Activated T-helper 1 cell treated with Interleukin-2 at 50 U/mL for 16 hours (primary cell): Measurements from ENCODE around the gene HCN4.
"Not testable (repeated sequence)": the region's sequence is repeated elsewhere in the genome, so short reads cannot be mapped to it uniquely, and the experiment has no call there.

Experiments
- DNase-seq: peaks from one replicate; pipeline ENCODE4 v3.0.0-alpha.2; 2020; ENCODE audit warnings: low read depth

HCN4 gene

DNA sequence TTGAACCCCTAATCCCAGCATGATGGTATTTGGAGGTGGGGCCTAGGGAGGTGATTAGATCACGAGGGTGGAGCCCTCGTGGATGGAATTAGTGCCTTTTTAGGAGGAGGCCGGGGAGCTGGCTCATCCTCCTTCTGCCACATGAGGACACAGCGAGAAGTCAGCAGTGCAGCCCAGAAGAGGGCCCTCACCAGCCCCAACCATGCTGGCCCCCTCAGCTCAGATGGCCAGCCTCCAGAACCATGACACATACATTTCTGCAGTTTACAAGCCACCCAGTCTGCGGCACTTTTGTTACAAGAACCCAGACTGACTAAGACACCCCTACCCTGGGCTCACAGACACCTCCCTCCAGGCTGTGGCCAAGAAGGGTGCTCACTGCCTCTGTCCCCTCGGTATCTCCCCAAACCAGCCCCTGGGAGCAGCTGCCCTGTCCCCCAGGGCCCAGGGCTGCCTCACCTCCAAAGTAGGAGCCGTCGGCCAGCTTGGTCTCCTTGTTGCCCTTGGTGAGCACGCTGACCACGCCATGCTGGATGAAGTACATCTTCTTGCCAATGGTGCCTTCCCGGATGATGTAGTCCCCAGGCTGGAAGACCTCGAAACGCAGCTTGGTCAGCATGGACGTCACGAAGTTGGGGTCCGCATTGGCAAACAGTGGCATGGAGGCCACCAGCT lies 44.1 kb downstream of the HCN4 start:
- DNase-seq: no peak

DNA sequence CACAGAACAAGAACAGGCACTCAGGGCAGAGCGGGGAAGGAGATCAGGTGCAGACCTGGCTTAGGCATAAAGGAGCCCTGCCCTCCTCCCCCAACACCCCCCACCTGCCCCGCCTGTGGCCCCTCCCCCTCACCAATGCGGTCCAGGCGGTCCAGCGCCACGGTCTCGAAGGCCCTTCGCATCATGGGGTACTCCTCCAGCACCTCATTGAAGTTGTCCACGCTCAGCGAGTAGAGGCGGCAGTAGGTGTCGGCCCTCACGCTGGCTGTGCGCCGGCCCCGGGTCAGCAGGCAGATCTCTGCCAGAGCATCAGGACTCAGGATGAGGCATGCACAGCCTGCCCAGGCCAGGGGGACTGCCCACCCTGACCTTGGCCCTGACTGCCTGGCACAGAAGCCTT lies 44.8 kb downstream of the HCN4 start:
- DNase-seq: no peak

DNA sequence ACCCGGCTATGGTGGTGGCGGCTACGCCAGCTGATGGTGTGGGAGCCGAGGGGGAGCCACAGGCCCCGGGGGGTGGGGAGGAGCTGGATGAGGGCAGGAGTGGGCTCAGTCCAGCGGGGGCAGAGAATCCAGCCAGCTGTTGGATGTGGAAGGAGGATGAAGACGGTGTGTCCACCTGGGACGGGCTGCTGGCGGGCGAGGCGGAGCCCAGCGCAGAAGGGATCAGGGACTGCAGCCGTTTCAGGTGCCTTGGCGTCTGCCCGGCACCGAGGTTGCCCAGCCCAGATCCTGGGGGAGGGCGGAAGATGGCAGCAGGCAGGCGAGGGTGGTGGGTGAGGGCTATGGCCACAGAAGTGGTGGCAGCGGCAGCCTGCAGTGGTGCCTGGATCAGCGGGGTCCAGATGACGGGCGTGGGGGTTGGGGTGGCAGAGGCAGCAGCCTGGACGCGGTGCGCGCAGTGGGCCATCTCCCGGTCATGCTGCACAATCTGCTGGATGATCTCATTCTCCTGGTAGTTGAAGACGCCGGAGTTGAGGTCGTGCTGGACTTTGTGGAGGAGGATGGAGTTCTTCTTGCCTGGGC lies 45.3 kb downstream of the HCN4 start:
- no peak for DNase-seq

DNA sequence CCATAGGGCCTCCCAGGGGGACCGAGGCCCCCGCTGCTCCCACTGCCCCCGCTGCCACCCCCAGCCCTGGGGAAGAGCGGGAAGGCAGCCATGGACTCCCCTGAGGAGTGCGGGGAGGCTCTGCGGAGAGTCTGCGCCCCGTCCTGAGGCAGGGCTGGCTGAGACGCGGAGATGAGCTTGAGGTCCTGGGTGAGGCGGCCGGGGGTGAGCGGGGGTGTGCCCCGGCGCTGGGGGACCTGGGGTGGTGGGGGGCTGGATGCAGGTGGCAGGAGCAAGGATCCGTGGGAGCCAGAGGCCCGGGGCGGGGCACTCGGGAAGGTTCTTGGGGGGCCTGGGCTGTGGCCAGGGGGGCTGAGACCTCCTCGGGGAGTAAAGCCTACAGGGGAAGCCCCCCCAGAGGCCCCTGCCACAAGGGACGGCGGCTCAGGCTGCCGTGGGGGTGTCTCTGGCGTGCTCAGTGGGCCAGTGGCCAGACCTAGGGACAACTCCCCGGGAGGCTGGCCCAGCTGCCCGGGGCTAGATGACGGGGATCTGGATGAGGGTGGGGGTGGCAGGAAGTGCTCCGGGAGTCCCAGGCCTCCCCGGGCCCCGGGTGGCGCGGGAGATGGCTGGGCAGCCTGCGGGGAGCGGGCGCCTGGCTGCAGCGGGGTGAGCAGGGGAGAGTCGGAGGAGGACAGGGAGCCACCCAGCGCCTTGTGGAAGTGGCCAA lies 45.9 kb downstream of the HCN4 start:
- no peak for DNase-seq

DNA sequence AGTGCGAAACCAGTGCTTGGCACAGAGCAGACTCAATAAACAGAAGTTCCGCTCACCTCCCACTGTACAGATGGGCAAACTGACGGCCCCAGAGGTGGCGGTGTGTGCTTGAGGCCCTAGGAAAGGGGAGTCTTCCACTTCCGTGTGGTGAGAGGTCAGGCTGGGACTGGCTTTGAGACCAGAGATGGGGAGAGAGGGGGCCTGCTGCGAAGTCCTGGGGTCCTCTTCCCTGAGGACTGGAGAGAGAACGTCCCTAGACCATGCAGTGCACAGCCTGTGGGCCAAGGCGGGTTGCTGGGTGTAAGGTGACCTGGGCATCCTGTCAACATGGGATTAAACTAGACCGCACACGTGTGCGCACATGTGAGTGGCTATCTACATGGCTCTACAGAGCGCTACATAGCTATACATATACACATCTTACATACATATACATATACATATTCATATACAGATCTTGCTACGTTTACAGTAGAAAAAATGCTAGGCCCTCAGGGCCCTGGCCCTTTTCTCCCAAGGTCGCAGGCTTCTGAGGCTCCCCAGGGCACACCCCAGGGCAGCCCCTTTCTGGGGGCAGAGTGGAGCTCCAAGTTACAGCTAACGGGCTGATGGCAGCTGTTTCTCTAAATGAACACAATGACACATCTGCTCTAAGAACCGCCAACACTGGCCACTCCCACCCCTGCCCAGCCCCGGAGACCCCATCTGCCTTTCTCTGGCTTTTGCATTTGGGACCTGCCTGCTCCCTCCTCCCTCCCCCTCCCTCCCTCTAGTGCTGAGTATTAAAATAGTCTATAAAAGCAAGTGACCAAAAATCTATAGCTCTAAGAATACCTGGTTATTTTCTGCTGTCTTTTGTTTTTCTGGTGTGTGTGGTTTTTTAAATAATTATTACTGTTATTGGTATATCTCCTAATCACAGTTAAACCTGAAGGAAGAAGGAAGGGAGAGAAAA lies 47.0 kb downstream of the HCN4 start:
- DNase-seq: no peak

DNA sequence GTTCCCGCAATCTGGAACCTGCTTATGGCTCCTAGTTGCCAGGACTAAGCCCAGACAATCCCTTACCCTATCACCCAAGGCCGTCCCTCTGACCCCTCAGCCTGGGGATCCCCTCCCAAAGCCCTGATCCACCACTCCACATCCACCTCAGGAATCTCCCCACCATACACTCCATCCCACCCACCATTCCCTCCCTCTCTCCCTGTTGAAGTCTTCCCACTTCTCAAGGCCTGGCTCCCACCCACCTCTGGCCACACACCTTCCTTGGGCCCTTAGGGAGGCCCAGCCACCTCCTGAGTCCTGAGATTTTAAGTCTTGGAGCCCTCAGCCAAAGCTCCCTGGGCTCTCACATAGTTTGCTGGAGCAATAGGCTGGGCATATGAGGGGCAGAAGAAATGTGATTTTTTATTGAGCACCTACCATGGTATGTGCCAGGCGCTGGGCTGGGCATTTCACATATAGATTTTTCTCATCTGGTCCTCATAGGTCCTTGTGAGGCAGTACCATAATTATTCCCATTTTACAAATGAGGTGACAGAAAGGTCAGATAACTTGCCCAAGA lies 48.1 kb downstream of the HCN4 start:
- DNase-seq: no peak

DNA sequence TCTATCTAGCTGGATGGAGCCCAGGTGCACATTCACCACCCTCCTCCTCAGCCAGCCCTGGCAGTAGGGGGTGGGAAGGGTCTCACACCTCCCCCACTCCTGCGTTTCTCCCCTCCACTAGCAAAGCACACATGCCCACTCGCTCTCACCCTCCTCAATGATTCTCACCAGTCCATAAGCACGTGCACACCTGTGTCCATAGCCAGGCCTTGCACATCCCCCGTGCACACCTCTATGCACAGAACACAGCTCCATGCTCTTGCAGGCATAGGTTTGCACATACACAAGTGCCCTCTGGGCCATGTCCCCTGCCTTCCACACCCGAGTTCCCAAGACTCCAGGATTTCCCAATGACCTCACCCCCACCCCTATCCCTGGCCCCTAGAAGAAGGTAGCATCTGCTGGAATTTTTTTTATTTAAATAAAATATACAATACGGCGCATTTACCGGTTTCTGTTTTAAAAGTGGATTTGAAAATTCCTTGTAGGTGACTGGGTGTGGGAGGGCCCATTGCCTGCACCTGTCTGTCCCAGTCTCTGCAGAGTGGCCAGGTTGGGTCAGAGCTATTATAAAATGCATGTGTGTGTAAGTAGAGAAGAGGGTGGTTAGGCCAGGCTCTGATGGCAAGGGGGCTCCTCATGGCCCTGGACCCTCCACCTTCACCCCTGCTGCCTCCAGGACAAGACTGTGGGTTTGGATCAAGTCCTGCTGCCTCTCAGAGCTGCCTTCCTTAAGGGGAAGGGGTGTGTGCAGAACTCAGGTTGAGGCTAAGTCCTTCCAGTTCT lies 49.1 kb downstream of the HCN4 start:
- no peak for DNase-seq

DNA sequence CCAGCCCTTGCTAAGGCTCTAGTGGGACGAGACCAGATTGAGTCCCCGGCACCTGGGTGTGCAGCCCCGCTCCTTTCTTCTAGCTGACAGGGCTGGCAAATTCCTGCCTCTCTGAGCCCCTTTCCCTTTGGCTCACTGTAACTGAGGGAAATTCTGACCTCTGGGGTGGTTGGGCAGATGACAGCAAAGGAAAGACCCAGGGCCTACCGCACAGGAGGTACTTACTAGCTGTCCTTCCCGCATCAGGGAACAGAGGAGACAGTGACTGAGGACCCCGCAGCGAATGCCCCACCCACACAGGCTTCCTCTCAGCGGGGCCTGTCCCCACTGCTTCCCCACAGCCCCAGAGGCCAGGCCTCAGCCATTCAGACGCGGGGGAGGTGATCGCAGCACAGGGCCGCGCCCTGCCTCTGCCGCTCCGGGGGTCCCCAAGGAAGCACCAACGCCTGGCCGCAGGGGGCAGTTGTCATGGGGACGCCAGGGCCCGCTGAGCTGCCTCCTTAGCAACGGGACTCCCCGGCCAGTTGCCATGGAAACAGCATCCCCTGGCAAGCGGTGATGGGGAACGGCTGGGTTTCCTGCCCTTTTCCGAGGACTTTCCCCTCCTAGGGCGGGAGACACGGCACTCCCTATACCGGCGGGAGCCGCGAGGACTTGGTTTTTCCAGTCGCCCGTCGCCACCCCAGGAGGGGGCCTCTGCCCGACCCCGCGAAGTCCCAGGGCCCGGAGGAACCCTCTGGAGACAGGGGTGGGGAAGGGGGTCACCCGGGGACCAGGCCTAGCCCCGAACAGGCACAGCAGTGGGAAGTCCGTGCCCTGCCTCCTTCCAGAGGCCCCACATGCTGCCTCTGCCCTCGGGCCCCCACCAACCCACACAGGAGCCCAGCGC lies 50.1 kb downstream of the HCN4 start:
- DNase-seq: no peak

DNA sequence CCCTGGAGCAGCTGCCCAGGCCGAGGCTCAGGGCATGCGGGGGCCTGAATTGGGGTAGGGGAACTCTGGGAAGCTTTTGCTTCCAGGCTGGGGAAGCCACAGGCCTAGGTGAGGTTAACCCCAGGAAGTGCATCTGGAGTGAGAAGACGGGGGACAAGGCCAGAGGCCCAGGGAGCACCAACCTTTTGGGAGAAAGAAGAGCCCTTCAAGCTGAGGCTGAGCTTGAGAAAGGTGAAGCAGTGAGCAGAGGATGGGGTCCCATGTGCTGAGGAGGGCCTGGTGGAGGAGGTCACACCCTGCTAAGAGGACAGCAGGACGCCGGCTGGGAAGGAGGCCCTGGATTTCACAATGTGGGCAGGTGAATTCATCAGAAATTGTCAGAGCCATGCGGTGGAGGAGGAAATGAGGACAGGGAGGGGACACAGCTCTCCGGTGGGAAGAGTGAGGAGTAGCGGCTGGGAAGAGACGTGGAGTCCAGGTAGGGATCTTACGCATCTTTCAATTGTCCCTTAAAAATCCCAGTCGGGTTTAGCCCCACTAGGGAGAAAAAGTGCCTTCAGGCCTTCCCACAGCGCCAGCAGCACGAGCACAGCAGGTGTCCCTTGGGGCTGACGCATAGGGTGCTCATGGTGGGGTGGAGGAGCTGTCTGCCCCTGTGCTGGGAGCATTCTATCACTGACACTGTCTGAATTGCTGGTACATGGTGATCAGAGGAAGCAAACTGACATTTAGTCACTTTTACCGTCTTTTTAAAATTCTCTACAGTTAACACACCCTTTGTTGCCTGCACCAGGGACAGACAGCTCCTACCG lies 50.9 kb downstream of the HCN4 start:
- DNase-seq: no peak

DNA sequence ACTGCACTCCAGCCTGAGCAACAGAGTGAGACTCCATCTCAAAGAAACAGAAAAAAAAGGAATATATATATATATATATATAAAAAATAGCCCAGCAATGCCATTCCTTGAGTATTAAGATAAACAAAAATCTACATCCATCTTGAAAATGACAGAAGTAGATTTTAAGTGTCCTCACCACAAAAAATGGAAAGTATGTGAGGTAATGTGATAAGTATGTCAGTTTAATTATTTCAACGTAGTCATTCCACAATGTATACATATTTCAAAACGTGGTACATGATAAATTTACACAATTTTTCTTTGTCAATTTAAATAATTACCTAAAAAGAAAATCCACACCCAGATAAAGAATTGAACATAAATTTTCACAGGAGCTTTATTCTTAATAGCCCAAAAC lies 54.9 kb downstream of the HCN4 start:
- DNase-seq: no peak

DNA sequence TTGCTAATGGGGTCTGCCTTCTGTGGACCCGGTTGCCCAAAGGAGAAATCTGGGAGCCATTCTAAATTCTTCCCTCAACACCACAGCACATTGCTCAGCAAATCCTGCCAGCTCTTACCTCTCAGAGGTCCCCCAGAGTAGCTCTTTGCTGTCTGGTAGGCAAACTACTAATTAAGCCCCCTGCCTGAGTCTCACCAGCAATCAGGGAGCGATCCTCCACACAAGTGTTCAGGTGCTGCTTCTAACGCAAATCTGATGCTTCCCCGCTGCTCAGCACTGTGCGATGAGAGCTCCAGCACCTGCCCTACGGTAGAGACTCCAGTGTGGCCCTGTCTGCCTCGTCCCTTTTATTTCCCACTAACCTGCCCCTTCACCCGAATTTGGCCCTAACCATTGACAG lies 60.5 kb downstream of the HCN4 start:
- DNase-seq: no peak

DNA sequence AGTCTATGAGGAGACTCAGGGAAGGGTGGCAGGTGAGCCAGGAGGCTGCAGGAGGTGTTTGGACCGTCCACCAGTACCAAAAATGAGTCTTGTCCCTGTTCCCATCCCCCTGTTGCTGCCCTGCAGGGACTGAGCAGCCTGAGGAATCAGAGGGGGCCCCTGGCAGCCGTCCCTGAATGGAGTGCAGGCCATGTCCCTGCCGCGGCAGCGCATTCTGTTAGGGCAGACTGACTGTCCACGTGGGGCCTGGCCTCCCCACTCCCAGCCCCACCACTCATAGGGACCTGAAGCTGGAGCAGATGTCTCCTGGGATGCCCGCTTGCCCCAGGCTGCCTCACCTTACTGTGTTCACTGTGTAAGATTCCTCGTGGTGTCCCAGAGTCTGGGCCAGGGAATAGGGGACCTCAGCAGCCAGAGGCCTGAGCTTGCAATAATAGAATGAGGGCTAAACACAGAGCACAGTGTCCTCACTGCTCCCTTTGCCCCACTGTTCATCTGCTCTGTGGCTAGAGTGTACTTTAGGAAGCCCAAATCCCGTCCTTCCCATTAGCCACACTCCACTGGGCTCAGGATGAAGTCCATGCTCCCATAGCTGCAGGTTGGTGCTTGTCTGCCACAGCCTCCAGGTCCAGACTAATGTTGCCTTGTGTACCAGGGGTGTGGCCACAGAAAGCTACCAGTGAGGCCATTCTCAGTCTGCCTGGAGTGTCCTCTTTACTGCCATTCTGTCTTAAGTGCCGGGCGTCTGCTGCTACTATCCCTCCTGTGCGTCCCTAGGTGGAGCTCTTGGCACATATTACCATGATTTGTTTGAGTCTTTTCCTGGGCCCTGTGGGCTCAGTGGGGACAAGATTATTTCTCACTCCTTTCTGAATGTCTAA lies 63.2 kb downstream of the HCN4 start:
- DNase-seq: no peak

DNA sequence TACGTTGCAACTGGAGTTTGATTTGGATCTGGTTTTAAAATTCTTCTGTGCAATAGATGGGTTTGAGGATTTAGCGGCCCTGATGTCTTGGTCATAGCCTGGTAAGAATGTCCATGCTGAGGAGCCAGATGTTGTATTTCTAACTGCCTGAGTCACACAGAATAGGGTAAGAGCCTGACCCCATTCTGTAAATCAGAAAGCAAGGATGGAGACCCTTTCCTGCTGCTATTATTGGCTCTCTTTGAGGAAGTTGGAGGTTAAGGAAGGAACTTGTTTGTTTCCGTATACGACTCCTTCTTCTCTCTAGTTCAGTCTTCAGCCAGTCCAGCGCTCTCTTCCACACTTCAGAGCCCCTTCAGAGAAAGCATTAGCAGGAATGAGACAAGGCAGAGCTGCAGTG lies 65.1 kb downstream of the HCN4 start:
- no peak for DNase-seq

DNA sequence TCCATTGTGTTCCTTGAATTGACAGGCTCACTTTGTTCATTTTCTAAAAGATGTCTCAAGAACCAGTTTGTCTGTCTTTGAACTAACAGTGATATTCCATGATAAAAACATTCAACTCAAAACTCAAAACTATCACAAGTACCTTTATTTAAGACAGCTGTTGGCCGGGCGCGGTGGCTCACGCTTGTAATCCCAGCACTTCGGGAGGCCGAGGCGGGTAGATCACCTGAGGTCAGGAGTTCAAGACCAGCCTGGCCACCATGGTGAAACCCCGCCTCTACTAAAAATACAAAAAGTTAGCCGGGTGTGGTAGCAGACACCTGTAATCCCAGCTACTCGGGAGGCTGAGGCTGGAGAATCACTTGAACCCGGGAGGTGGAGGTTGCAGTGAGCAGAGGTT lies 68.5 kb downstream of the HCN4 start:
- not testable (repeated sequence) for DNase-seq

DNA sequence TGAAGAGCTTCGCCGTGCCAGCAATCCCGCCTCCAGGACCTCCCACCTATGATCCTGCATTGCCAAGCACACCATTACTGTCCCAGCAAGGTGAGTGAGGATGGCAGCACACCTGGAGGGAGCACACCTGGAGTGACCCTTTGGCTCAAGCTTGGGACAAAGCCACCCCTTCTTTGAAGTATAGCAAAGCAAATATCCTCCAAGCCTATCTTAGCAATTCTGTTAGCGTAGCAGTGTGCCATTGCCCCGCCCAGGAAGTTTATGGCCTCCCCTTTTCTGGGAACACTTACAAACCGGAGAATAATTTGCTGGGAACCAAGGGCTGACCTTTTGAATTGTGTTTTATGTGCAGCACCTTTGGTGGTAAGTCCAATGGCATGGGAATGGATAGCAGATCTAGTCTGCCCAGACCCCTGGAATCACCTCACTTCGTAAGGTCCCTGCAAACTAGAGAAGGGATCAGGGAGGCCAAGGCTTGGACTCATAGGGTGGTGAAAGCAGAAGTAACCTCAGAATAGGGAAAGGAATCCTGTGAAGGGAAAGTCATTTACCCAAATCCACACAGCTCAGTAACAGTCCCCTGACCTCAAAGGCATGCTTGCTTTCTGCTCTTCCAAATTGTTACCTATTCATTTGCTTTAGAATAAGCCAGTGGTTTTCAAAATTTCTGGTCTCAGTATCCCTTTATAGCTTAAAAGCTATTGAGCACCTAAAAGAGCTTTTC lies 70.1 kb downstream of the HCN4 start:
- no peak for DNase-seq

DNA sequence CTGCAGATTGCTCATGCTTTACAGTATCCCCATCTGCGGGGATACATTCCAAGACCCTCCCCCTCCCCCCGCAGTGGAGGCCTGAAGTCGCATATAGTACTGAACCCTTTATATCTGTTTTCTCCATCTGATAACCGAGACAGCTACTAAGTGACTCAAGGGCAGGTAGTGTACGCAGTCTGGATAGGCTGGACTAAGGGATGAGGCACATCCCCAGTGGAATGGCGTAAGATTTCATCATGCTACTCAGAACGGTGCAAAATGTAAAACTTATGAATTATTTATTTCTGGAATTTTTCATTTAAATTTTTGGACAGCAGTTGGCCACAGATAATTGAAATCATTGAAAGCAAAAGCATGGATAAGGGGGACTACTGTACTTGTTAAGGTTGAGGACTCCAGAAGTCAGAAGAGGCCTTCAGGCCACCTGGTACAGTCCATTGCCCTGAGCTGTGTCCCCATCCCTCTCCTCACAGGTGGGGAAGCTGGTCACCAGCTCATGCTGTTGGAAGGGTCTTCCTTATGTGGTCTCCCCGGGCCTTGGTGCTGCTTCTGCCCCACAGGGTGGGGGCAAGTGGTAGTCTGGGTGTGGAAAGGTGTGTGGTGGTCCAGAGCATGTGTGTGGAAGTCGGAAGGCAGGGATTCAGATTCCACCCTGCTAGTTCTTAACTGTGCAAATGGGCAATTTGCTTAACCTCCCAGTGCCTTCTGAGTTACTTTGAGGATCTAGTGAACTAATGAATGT lies 72.0 kb downstream of the HCN4 start:
- DNase-seq: no peak
